NCI-H82 (cell line): ENCODE results near the gene DOCK8.
"Not testable (repeated sequence)": the region's sequence is repeated elsewhere in the genome, so short reads cannot be mapped to it uniquely, and the experiment has no call there.

Source experiments
- DNase-seq: peaks from one replicate; lab custom pipeline; 2025; lab: John Stamatoyannopoulos, UW

DOCK8 gene

GRCh38 chr9:214648-215493 lies at the start of gene DOCK8:
Gene DOCK8 (plus strand): TSS chr9:214865. CDS start chr9:214977, 112 bp downstream.
- DNase-seq = no peak

DNA sequence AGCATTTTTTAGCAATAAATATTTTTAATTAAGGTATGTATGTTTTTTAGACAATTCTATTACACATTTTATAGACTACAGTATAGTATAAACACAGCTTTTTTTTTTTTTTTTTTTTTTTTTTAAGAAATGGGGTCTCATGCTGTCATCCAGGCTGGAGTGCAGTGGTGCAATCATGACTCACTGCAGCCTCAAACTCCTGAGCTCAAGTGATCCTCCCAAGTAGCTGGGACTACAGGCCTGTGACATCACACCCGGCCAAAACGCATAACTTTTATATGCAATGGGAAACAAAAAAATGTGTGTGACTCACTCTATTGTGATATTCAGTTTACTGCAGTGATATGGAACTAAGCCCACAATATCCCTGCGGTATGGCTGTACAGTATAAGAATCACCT lies 44.9 kb upstream of the DOCK8 start:
- not testable (repeated sequence) for DNase-seq

GRCh38 chr9:178140-178825 lies 36.4 kb upstream of the DOCK8 start:
- not testable (repeated sequence) for DNase-seq

DNA sequence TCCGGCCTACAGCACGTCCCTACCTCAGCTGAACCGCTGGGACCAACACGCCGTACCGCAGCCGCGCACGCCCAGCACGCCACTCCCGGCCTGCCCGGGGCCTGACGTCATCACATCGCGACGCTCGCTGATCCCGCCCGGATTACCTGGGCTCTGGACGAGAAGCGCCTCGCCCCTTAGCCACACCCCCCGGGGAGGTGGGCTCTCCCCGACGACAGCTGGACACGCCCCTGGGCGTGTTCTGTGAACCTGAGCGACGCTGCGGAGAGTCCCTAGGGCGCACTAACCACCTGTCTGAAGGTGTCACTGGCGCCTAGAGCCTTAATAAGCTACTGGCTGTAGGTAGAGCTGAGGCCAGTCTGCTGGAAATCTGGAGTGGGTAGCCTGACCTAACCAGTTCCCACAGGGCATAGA lies 35.7 kb upstream of the DOCK8 start, which contains the start of gene ZNG1A:
TSS of gene ZNG1A (minus strand) at position 87 of the 414 bp plus-strand sequence. CDS start 87 bp downstream, outside the sequence.
- DNase-seq = not testable (repeated sequence)

DNA sequence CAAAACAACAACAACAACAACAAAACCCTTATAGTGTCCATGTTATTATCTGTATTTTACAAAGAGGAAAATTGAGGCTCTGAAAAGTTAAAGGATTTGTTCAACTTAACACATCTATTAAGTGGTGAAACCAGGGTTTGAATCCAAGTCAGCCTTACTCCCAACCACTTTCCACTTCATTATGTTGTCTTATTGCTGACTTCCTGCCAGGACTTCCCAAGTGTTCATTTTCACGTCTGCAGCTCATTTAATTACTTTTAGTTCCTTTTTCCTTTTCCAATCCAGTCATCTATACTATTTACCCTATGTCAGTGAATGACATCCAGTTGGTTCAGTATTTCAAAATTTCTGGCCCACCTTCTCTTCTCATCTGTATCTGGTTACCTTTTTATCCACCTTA lies 15.1 kb upstream of the DOCK8 start:
- DNase-seq = not testable (repeated sequence)

DNA sequence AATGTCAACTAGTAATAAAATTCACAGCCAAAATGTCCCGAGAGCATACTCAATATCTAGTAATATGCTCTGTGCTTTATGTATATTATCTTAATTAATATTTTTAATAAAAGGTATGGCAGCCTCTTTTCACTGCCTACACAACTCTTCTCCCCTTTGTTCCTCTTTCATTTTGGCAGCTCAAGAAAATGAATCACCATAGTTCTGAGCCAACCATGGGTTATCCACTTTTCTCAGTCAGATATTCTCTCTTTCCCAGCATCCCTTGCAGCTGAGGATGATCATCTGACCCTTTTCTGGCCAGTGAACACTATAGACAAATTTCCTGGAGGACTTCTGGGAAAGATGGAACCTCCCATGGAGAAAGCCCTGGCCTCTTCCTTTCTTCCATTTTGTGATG lies 8.2 kb upstream of the DOCK8 start:
- DNase-seq = no peak

- DNase-seq = no peak
Observed at GRCh38 chr9:209143-209758, 5.4 kb upstream of the DOCK8 start.

GRCh38 chr9:211036-211435 lies 3.6 kb upstream of the DOCK8 start:
- DNase-seq = peak; percentile 36

GRCh38 chr9:211557-211956 lies 3.1 kb upstream of the DOCK8 start:
- DNase-seq = no peak

GRCh38 chr9:212297-212696 lies 2.4 kb upstream of the DOCK8 start:
- DNase-seq = no peak

DNA sequence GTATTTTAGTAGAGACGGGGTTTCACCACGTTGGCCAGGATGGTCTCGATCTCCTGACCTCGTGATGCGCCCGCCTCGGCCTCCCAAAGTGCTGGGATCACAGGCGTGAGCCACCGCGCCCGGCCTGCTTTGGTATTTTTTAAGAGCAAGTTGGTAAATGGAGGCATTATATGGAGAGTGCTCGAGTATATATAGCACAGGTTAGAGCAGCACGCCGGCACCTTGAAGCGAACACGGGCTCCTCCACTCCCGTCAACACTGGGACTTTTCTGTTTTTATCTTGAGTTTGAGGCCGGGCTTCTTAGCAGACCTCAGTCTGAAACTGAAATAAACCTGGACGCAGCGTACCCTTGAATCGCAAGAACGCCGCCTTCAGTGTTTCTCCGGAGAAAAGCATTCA lies 764 bp upstream of the DOCK8 start:
- not testable (repeated sequence) for DNase-seq

DNA sequence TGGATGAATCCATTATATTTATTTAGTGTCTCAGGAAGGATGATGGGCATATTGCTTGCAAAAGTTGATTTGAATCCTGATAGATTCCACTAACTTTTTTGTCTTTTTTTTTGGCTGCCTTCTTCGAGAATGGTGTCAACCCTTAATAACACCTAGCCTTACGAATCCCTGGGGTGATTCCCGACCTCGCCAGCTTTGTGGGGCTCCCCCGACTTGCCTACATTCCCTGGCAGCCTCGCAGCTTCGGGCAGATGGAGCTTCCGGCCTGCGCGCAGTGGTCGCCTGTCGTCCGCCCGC lies 366 bp upstream of the DOCK8 start:
- DNase-seq = no peak

DNA sequence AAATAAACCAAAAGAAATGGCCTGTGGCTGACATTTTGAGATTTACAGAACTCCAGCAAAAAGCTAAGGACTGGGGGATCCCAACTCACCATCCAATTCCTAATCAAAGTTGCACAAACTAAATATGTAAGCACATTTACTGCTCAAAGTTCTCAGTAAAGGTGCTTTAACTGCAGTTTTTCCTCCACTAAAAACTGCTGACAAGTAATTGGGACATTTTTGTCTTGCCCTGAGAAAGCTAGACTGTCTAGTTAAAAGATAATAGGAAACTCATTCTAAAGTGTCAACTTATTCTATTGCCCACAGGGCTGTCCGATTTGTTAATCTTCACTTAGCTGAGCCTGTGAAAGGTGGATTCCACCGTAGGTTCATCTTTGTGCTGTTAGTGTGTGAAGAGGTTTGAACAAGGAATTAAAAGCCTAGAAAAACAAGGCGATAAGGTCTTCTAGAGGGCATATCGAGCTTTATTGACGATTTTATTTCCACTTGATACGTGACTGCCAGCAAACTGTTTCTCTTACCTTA lies 1.0 kb downstream of the DOCK8 start:
- no peak for DNase-seq

DNA sequence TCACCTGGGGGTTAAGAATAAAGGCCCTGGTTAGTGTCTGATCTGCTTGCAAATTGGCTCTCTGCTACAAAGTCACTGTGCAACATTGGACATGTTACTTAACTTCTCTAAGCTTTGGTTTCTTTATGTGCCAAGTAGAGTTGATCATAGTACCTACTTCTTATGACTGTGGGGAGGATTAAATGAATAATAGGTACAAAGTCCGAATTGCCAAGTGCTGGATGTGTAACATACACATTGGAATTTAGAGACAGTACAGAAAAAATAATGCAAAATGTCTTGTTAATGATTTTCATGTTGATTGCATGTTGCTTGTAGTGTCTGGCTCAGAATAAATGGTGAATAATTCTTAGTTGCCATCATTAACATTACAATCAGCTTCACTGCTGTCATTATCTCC lies 2.2 kb downstream of the DOCK8 start:
- DNase-seq = no peak

- no peak for DNase-seq
Observed at GRCh38 chr9:217950-218349, 3.3 kb downstream of the DOCK8 start.

- DNase-seq = not testable (repeated sequence)
Observed at GRCh38 chr9:219036-219435, 4.4 kb downstream of the DOCK8 start.

- DNase-seq = no peak
Observed at GRCh38 chr9:219670-220365, 5.2 kb downstream of the DOCK8 start.

GRCh38 chr9:221989-222776 lies 7.5 kb downstream of the DOCK8 start:
- DNase-seq = peak; percentile 28

DNA sequence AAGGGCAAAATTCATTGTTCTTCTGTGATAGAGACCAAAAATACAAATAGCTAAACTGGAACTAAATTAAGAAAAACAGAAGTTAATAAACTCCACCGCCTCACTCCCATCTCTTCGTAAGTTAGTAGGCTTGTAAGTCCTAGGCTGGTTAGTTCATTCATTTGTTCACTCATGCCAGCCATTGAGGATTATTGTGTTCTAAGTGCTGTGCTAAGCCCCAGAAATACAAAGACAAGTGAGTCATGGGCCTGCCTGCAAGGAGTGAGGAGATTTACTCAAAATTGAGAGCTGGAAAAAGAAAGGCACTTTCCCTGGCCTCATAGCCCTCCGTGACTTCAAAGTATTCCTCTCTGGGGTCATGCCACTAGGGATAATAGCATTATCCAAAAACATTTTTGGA lies 8.5 kb downstream of the DOCK8 start:
- DNase-seq = peak; percentile 66

DNA sequence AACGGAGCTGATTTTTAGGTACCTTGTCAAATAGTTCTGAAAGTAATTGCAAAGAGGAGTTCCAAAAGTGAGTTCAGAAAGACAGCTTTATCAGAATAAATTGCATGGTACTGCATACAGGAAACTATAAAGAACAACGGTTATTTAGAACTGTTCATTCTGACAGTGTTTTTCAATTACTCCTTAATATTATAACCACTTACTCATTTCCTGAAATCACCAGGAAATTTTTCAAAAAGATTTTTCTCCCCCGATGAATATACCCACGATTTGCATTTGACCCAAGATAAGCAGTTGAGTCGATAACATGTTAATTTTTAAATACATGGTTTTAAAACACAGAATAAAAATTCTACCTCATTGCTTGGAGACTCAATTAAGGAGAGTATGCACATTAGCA lies 9.4 kb downstream of the DOCK8 start:
- DNase-seq = no peak
